Cardiac ventricle fibroblast (primary cell): ENCODE measurements around the gene GCDH. TPM values are rescaled to one million over a fixed set of nuclear protein-coding genes. Genes with fewer than 3 reads are reported as not detected.

ENCODE experiments used
- total RNA-seq: library from RNA; depleted of rRNA; stranded (reverse); fragments of >200 nt; gene quantifications from 2 replicates; pipeline ENCODE4 v1.2.3, GENCODE V29; 2015

Gene GCDH
- total RNA-seq = 28.0 and 29.7 TPM in 2 replicates

GRCh38 chr19:12890787-12891552 is at the start of gene GCDH:
TSS of gene GCDH (plus strand) at chr19:12891160. CDS start at chr19:12891305, 145 bp downstream.

GRCh38 chr19:12881172-12881808 is 9.7 kb upstream of the GCDH start, which contains the start of gene DNASE2:
TSS of gene DNASE2 (minus strand) at chr19:12881449. CDS start at chr19:12881375, 74 bp downstream.

DNA sequence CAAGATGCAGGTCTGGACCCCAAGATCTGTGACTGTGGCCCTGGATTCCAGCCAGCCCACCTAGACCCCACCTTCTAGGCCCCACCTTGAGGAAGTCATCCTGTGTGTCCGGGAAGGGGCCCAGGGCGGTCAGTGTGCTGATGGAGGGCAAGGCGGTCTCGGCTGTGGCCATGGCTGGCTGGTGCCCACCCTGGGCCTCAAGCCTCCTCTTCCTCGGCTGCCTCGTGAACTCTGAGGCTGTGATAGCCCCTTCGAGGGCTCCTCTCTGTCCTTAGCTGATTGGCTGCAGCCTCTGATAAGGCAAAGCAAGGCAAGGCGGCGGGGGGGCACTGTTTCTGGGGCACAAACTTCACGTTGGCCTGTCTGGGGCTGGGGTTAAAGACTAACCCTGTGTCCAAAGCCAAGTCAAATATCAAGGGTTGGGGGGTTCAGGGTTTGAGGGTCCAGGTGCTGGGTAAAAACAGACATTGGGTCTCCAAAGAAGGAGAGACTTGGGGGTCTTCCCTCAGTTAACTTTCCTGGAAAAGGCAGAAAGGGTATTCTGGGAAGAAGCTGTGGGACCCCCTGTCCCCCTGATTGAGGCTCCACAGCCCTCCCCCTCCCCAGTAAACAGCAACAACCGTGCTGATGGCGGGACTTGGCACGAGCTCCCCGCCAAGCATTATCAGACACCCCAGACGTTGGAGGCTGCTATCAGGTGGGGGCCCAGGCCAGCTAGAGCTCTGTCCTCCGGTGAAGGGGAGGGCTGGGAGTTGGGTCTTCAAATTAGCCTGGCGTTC is 3.8 kb upstream of the GCDH start, which contains the start of gene KLF1:
Gene KLF1 (minus strand): TSS at position 233 of the 779 bp plus-strand sequence. CDS start 61 bp downstream, at position 172.

GRCh38 chr19:12933287-12934072 is 42.5 kb downstream of the GCDH start, which contains the start of gene FARSA:
TSS of gene FARSA (minus strand) at chr19:12933711. CDS start at chr19:12933696, 15 bp downstream.

GRCh38 chr19:12937927-12938778 is 47.2 kb downstream of the GCDH start, which contains the start of gene CALR:
TSS of gene CALR (plus strand) at chr19:12938609. CDS start at chr19:12938680, 71 bp downstream.

DNA sequence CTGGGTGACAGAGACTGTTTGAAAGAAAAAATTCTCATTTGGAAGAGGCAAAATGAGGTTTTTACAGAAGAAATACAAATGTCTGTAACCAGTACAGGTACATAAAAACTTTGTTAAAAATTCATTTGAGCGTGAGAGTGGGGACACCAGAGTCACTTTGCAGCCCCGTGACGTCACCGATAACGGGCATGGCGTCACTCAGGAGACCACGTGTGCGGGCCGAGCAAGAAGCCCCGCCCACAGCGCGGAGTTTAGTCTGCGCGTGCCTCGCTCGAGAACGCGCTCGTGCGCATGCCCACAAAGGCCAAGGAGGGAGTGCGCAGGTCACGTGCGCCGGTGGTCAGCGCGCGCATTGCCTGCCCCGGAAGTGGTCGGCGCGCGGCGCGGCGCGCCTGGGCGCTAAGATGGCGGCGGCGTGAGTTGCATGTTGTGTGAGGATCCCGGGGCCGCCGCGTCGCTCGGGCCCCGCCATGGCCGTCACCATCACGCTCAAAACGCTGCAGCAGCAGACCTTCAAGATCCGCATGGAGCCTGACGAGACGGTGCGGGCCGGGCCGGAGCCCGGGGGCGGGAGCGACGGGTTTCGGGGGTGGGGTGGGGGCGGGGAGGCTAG is 54.6 kb downstream of the GCDH start, which contains the start of gene RAD23A:
Gene RAD23A (plus strand): TSS at position 384 of the 613 bp plus-strand sequence. CDS start 87 bp downstream, at position 471.

Other genes with a start within 250 kb of the GCDH start
- 120 and 162 TPM in 2 replicates for gene MAN2B1, start 224.4 kb upstream of the GCDH start, total RNA-seq
- 9.0 and 9.4 TPM in 2 replicates for gene WDR83, start 224.4 kb upstream of the GCDH start, total RNA-seq
- gene DHPS, start 209.3 kb upstream of the GCDH start, total RNA-seq = 72.2 and 74.9 TPM in 2 replicates
- not detected in 2 replicates for gene GNG14, start 203.2 kb upstream of the GCDH start, total RNA-seq
- gene FBXW9, start 194.5 kb upstream of the GCDH start, total RNA-seq = 7.3 and 8.3 TPM in 2 replicates
- gene TNPO2, start 167.2 kb upstream of the GCDH start, total RNA-seq = 32.9 and 45.1 TPM in 2 replicates
- 311 and 336 TPM in 2 replicates for gene TRIR, start 156.5 kb upstream of the GCDH start, total RNA-seq
- gene GET3, start 153.7 kb upstream of the GCDH start, total RNA-seq = 46.8 and 54.1 TPM in 2 replicates
- not detected in 2 replicates for gene BEST2, start 139.4 kb upstream of the GCDH start, total RNA-seq
- 15.2 and 16.8 TPM in 2 replicates for gene HOOK2, start 115.6 kb upstream of the GCDH start, total RNA-seq
- gene JUNB, start 99.7 kb upstream of the GCDH start, total RNA-seq = 387 and 404 TPM in 2 replicates
- gene PRDX2, start 89.4 kb upstream of the GCDH start, total RNA-seq = 252 and 259 TPM in 2 replicates
- not detected in 2 replicates for gene THSD8, start 89.1 kb upstream of the GCDH start, total RNA-seq
- 4.9 and 6.0 TPM in 2 replicates for gene RNASEH2A, start 84.6 kb upstream of the GCDH start, total RNA-seq
- gene RTBDN, start 56.6 kb upstream of the GCDH start, total RNA-seq = not detected in 2 replicates
- gene MAST1, start 52.6 kb upstream of the GCDH start, total RNA-seq = 0.19 and 1.3 TPM in 2 replicates
- 30.2 and 36.6 TPM in 2 replicates for gene DNASE2, start 9.7 kb upstream of the GCDH start, total RNA-seq
- not detected in 2 replicates for gene KLF1, start 4.0 kb upstream of the GCDH start, total RNA-seq
- not detected in 2 replicates for gene SYCE2, start 28.1 kb downstream of the GCDH start, total RNA-seq
- gene FARSA, start 42.6 kb downstream of the GCDH start, total RNA-seq = 48.9 and 49.0 TPM in 2 replicates
- 877 and 947 TPM in 2 replicates for gene CALR, start 47.4 kb downstream of the GCDH start, total RNA-seq
- 50.0 and 60.2 TPM in 2 replicates for gene RAD23A, start 54.7 kb downstream of the GCDH start, total RNA-seq
- gene GADD45GIP1, start 66.1 kb downstream of the GCDH start, total RNA-seq = 36.5 and 43.0 TPM in 2 replicates
- gene DAND5, start 78.4 kb downstream of the GCDH start, total RNA-seq = not detected in 2 replicates
- gene NFIX, start 104.3 kb downstream of the GCDH start, total RNA-seq = 122 and 124 TPM in 2 replicates
- gene LYL1, start 211.7 kb downstream of the GCDH start, total RNA-seq = 0.29 and 0.44 TPM in 2 replicates
- 20.6 and 31.8 TPM in 2 replicates for gene TRMT1, start 225.6 kb downstream of the GCDH start, total RNA-seq
- 38.7 and 39.3 TPM in 2 replicates for gene NACC1, start 227.1 kb downstream of the GCDH start, total RNA-seq